ENCODE measurements around the gene MLLT10. TPM values are rescaled to one million over a fixed set of nuclear protein-coding genes. Genes with fewer than 3 reads are reported as not detected.
"Not testable (repeated sequence)": the region's sequence is repeated elsewhere in the genome, so short reads cannot be mapped to it uniquely, and the experiment has no call there.

The MLLT10 gene
- total and polyA plus RNA-seq, 10 of the 15 experiments (the other 5 are each of a cell fraction or from before 2014, with no cell fraction given), result 8.7 to 61.1 (median 28.5) TPM

- DNase-seq (ENCODE audit: low read depth, low spot score) (no peak), FAIRE-seq (no peak), ATAC-seq (no peak)
- ChIA-PET POLR2A (interaction anchor here (0.5 kb wide), 1 partner anchor 334 kb away, joined by 3 read pairs; no protein-coding TSS in a partner anchor), RAD21 (ENCODE audit: unreplicated experiment) (no interaction called here), SMC1A (ENCODE audit: uncharacterized antibody, unreplicated experiment) (no interaction called here), CTCF (no interaction called here)
- no peak overlapping the region for H3K27ac ChIP-seq (ENCODE audit: control insufficient read depth, insufficient read depth)
- no peaks in the 10 kb centered on the region for H3K4me1 ChIP-seq (ENCODE audit: control insufficient read depth, insufficient read depth, low read length)
- H3K36me3 ChIP-seq (ENCODE audit: control insufficient read depth in 2 of 2, insufficient read depth in 2 of 2, low read length in 1 of 2), result peaks cover 1 to 26% of the 10 kb centered on the region in 2 experiments; a peak in 3 of 4 replicates
- H4K20me1 ChIP-seq (ENCODE audit: control insufficient read depth, insufficient read depth), result no peaks in the 10 kb centered on the region
- no peak overlapping the region for H2AFZ ChIP-seq (ENCODE audit: control insufficient read depth, low read depth, low read length)
- TF ChIP-seq BCLAF1 (IDR thresholded peaks at IDR 0.05), result no peak
- TF ChIP-seq MXI1 (IDR thresholded peaks at IDR 0.05; ENCODE audit: low read depth, low read length), result no peak
- TF ChIP-seq NFYA (IDR thresholded peaks at IDR 0.05; ENCODE audit: borderline replicate concordance, low read depth, low read length), result no peak
- TF ChIP-seq PAX8 (IDR thresholded peaks at IDR 0.05), result no peak
- no peak for TF ChIP-seq KAT2A (conservative IDR thresholded peaks at IDR 0.05; ENCODE audit: control insufficient read depth, low read depth, low read length)
- no peak for TF ChIP-seq POLR2AphosphoS2 (IDR thresholded peaks at IDR 0.05; ENCODE audit: low read depth, low read length)
- TF ChIP-seq ZNF207 (IDR thresholded peaks at IDR 0.05; ENCODE audit: borderline replicate concordance), result no peak
- no peak for TF ChIP-seq E2F8 (IDR thresholded peaks at IDR 0.05; ENCODE audit: low read depth, partially characterized antibody)
- TF ChIP-seq HCFC1 (IDR thresholded peaks at IDR 0.05; ENCODE audit: low read length), result no peak
- no peak for TF ChIP-seq PAX5 (IDR thresholded peaks at IDR 0.05; ENCODE audit: borderline replicate concordance, low read depth, low read length)
- H3K4me3 ChIP-seq, result no peak overlapping the region
- H3K27me3 ChIP-seq (replicated peaks in 1 of 2; ENCODE audit: control insufficient read depth in 2 of 2, insufficient read depth in 2 of 2, low read length in 1 of 2), result no peaks in the 10 kb centered on the region
- intact Hi-C loops (cut with micrococcal nuclease; ENCODE audit: unreplicated experiment), result no loop called here
- no peak overlapping the region for H3K9ac ChIP-seq (ENCODE audit: control insufficient read depth, insufficient read depth, low read length)
- no TSS peak for BruUV-seq (replicated peaks)
- H3K79me2 ChIP-seq (ENCODE audit: control insufficient read depth, insufficient read depth, low read length), result peaks cover 2% of the 10 kb centered on the region
- in situ Hi-C loops (cut with MboI), result no loop called here
- no peaks in the 10 kb centered on the region for H3K9me3 ChIP-seq (replicated peaks; ENCODE audit: control insufficient read depth, insufficient read depth, low read length)
- WGBS (ENCODE audit: insufficient coverage, insufficient replicate concordance, low lambda C conversion rate, missing lambda C conversion rate), result 86% methylated on average over 8 of the region's 8 CpGs
- no peak overlapping the region for H3K4me2 ChIP-seq (ENCODE audit: control insufficient read depth, insufficient read depth)
Observed at GRCh38 chr10:21556527-21556926, 22.5 kb downstream of the MLLT10 start.

- DNase-seq (ENCODE audit: low read depth, low spot score), result not testable (repeated sequence)
- SMC1A ChIA-PET (ENCODE audit: uncharacterized antibody, unreplicated experiment), result interaction anchor here (1.1 to 1.2 kb wide), 2 partner anchors 22 to 166 kb away, joined by 4 read pairs; no protein-coding TSS in a partner anchor
- H3K36me3 ChIP-seq (ENCODE audit: control insufficient read depth in 2 of 2, insufficient read depth in 2 of 2, low read length in 1 of 2), result peaks cover 1 to 19% of the 10 kb centered on the region in 2 experiments; a peak in 3 of 4 replicates
Observed at GRCh38 chr10:21558984-21559383, 25.0 kb downstream of the MLLT10 start.

More at GRCh38 chr10:21558984-21559383, 25.0 kb downstream of the MLLT10 start:
- H3K79me2 ChIP-seq (ENCODE audit: control insufficient read depth, insufficient read depth, low read length); H2AFZ ChIP-seq (ENCODE audit: control insufficient read depth, low read depth, low read length); intact Hi-C loops (cut with micrococcal nuclease; ENCODE audit: unreplicated experiment); RAD21 ChIA-PET (ENCODE audit: unreplicated experiment); CTCF ChIA-PET; H3K9ac ChIP-seq (ENCODE audit: control insufficient read depth, insufficient read depth, low read length); ATAC-seq; H3K4me2 ChIP-seq (ENCODE audit: control insufficient read depth, insufficient read depth); H3K4me1 ChIP-seq (ENCODE audit: control insufficient read depth, insufficient read depth, low read length); H3K27me3 ChIP-seq (replicated peaks in 1 of 2; ENCODE audit: control insufficient read depth in 2 of 2, insufficient read depth in 2 of 2, low read length in 1 of 2); H3K4me3 ChIP-seq; in situ Hi-C loops (cut with MboI); FAIRE-seq; H4K20me1 ChIP-seq (ENCODE audit: control insufficient read depth, insufficient read depth); H3K9me3 ChIP-seq (replicated peaks; ENCODE audit: control insufficient read depth, insufficient read depth, low read length); BruUV-seq (replicated peaks); H3K27ac ChIP-seq (ENCODE audit: control insufficient read depth, insufficient read depth): not testable (repeated sequence)
- POLR2A ChIA-PET, result interaction anchor here (0.6 kb wide), 1 partner anchor 28 kb away, joined by 6 read pairs; no protein-coding TSS in a partner anchor
- WGBS (ENCODE audit: insufficient coverage, insufficient replicate concordance, low lambda C conversion rate, missing lambda C conversion rate), result 100% methylated on average over 7 of the region's 7 CpGs

Measured in GM12878 (cell line).